Activated CD4-positive, alpha-beta memory T cell treated with anti-CD3 and anti-CD28 coated beads for 36 hours (primary cell): ENCODE data around the gene ZNF273. TPM values are rescaled to one million over a fixed set of nuclear protein-coding genes. Genes with fewer than 3 reads are reported as not detected.
"Not testable (repeated sequence)": the region's sequence is repeated elsewhere in the genome, so short reads cannot be mapped to it uniquely, and the experiment has no call there.

Experiments
- CTCF ChIA-PET: fragments of 350-600 bp; sonication (Branson Sonifier 250); formaldehyde crosslinking; loops from one replicate; lab custom pipeline; 2021; ENCODE audit warnings: antibody characterized with exemption, inconsistent platforms; lab: Charles Lee
- POLR2A ChIA-PET: fragments of 350-600 bp; sonication (Branson Sonifier 250); formaldehyde crosslinking; loops from one replicate; lab custom pipeline; 2021; ENCODE audit warnings: antibody characterized with exemption; lab: Charles Lee
- DNase-seq: peaks from one replicate; pipeline ENCODE4 v3.0.0-alpha.2; 2020
- H3K27ac Mint-ChIP-seq: one replicate; pipeline ENCODE4 v1.8.0; 2021; ENCODE audit warnings: mixed read lengths
- H3K27me3 Mint-ChIP-seq: one replicate; pipeline ENCODE4 v1.8.0; 2021; ENCODE audit warnings: mixed read lengths
- H3K36me3 Mint-ChIP-seq: one replicate; pipeline ENCODE4 v1.8.0; 2021; ENCODE audit warnings: mixed read lengths
- H3K4me1 Mint-ChIP-seq: one replicate; pipeline ENCODE4 v1.8.0; 2021; ENCODE audit warnings: low read depth, mixed read lengths
- H3K4me3 Mint-ChIP-seq: one replicate; pipeline ENCODE4 v1.8.0; 2021; ENCODE audit warnings: mild to moderate bottlenecking, mixed read lengths
- H3K9me3 Mint-ChIP-seq: one replicate; pipeline ENCODE4 v1.8.0; 2021; ENCODE audit warnings: mixed read lengths
- intact Hi-C: fragments of 100-400 bp; cut with micrococcal nuclease; formaldehyde crosslinking; loops from one replicate; pipeline ENCODE4 v1.15.1; 2023
- total RNA-seq, 2 experiments: library from RNA; stranded (reverse); gene quantifications; one replicate each; pipeline ENCODE4 v1.2.3, GENCODE V29; 2021

ZNF273 gene
- total RNA-seq, 2 experiments from 2014 or later, result 9.6 to 10.9 TPM

DNA sequence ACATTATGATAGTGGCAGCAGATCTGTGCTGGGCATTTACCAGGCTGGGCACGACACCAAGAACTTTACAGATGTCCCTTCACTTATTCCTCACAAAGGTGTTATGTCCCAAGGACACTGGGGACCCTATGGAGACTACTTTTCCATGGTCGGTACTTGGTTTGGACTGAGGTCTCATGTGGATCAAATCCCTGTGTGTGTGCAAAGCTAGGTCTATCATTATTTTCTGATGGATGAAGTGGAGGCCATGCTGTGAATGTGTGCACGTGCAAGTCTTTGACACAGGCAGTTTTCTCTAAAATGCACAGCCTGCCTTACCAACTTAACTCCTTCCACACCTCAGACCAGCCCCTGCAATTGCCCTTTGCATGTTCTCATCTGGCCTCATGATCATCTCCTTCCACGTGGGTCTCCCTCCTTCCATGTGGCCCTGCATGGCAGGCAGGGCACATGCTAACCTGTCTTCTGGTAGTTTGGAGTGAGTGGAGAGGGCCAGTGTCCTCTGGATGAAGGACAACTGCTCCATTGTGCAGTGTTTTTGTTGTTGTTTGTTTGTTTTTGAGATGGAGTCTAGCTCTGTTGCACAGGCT is 16.0 kb upstream of the ZNF273 start:
- Mint-ChIP-seq H3K4me3 (no peak overlapping the region), H3K9me3 (no peaks in the 10 kb centered on the region), H3K27ac (no peak overlapping the region), H3K4me1 (peaks cover 17% of the 10 kb centered on the region), H3K27me3 (peaks cover 58% of the 10 kb centered on the region), H3K36me3 (no peaks in the 10 kb centered on the region)
- CTCF ChIA-PET, result no interaction called here
- POLR2A ChIA-PET, result no interaction called here
- intact Hi-C loops, result loop anchor here (5.0 to 10.0 kb wide), 2 partner anchors 95 to 252 kb away; partner anchors contain the start of gene ZNF138
- no peak for DNase-seq

DNA sequence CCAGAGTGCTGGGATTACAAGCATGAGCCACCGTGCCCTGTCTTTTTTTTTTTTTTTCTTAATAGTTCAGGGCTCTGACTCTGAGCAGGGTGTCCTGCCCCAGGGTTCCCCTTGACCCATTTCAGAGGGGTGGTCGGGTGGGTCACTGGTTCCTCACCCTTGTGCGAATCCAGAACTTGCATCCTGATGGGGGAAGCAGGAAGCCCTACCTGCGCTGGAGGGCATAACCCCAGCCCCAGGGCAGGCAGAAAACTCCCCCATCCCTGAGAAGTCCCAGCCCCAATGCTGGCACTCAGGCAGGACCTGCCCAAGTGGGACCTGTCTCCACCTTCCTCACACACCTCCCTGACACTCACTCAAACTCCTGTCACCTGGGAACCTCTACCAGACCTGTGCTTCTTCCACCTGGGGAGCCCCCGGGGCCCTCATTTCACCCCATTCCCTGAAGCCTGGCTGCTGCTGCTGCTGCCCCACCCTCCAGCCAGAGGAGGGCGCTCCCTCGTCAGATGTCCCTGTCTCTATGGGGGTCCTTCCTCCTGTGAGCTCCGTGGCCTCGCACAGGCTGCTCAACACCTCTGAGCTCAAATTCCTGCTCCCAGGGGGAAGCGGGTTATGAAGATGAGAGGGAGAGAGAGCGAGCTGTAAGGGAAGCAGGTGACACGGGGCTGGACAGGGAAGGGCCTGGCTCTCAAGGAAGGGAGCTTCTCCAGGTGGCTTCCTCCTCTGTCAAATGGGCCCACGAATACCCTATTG is 15.1 kb upstream of the ZNF273 start:
- no peak overlapping the region for H3K27ac Mint-ChIP-seq
- H3K4me3 Mint-ChIP-seq, result peak overlapping the region; percentile 77
- H3K36me3 Mint-ChIP-seq, result no peaks in the 10 kb centered on the region
- ChIA-PET POLR2A (interaction anchor here (0.7 kb wide), 1 partner anchor 15 kb away, joined by 4 read pairs; the partner anchor contains the start of gene ZNF273), CTCF (interaction anchor here (0.6 to 1.1 kb wide), 5 partner anchors 9 to 414 kb away, joined by 3 to 4 read pairs (median 3); no protein-coding TSS in a partner anchor)
- peak; percentile 64 for DNase-seq
- H3K9me3 Mint-ChIP-seq, result no peaks in the 10 kb centered on the region
- intact Hi-C loops, result loop anchor here (2.0 to 10.0 kb wide), 3 partner anchors 59 to 253 kb away; partner anchors contain the start of gene ZNF138
- H3K27me3 Mint-ChIP-seq, result peaks cover 55% of the 10 kb centered on the region
- H3K4me1 Mint-ChIP-seq, result peaks cover 12% of the 10 kb centered on the region

DNA sequence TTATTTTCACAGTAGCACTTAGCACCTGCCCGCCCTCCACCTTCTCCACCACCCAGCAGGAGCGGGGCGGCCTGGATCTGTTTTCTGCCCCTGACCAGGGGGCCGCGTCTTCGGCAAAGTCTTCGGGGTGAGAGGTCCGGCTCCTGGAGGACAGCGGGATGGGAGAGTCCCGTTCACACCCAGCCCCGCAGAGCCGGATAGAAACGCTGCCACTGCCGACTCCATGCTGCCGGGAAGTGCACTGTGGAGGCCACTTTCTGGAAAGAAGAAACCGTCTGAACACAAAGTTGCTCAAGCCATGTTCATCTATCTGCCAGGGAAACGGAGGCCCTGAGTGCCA is 14.5 kb upstream of the ZNF273 start:
- Mint-ChIP-seq H3K27me3 (peaks cover 50% of the 10 kb centered on the region), H3K9me3 (no peaks in the 10 kb centered on the region), H3K4me3 (peak overlapping the region; percentile 77), H3K27ac (no peak overlapping the region), H3K36me3 (no peaks in the 10 kb centered on the region), H3K4me1 (peaks cover 12% of the 10 kb centered on the region)
- DNase-seq, result no peak
- CTCF ChIA-PET, result interaction anchor here (0.6 to 1.1 kb wide), 5 partner anchors 9 to 413 kb away, joined by 3 to 4 read pairs (median 3); no protein-coding TSS in a partner anchor
- POLR2A ChIA-PET, result no interaction called here
- intact Hi-C loops, result loop anchor here (2.0 to 10.0 kb wide), 3 partner anchors 58 to 254 kb away; partner anchors contain the start of gene ZNF138

DNA sequence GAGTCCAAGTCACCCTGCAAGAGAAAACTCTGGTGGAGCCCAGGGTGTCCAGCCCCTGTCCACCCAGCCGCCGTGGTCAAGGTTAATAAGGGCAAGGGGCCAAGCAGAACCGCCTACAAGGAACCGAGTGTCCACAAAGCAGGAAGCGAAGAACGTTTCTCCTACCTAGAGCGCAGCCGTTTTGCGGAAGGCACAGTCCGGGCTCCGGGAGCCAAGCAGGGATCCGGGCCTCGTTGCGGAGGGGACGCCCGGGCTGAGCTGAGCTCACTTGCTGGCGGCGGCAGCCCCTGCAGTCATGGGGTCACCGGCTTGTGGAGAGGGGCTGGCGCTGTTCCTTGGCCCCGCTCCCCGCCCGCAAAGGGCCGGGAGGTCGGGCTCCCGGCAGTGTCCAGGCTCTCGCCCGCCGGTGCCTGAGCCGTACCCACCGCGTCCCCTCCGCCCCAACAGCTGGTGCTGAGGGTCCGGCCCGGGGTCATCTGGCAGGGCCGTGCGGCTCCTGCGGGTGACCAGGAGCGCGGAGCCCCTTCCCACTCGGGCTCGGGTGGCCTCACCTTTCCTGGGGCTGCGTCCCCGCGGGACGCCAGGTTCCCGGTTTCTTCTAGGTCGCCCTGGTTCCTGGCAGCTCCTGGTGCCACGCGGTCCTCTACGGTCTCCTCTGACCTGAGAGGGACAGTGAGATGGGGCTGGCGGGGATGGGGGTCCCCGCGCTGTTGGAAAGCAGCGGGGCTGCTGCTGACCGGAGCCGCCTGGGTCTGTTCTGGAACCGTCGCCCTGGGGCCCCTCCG is 14.0 kb upstream of the ZNF273 start:
- intact Hi-C loops, result loop anchor here (2.0 to 10.0 kb wide), 3 partner anchors 58 to 254 kb away; partner anchors contain the start of gene ZNF138
- peak; percentile 24 for DNase-seq
- Mint-ChIP-seq H3K4me1 (peaks cover 12% of the 10 kb centered on the region), H3K27ac (no peak overlapping the region), H3K9me3 (no peaks in the 10 kb centered on the region), H3K36me3 (no peaks in the 10 kb centered on the region), H3K27me3 (peaks cover 46% of the 10 kb centered on the region), H3K4me3 (peak overlapping the region; percentile 77)
- POLR2A ChIA-PET, result no interaction called here
- CTCF ChIA-PET, result interaction anchor here (0.7 to 1.1 kb wide), 3 partner anchors 8 to 57 kb away, joined by 3 to 4 read pairs (median 4); no protein-coding TSS in a partner anchor

DNA sequence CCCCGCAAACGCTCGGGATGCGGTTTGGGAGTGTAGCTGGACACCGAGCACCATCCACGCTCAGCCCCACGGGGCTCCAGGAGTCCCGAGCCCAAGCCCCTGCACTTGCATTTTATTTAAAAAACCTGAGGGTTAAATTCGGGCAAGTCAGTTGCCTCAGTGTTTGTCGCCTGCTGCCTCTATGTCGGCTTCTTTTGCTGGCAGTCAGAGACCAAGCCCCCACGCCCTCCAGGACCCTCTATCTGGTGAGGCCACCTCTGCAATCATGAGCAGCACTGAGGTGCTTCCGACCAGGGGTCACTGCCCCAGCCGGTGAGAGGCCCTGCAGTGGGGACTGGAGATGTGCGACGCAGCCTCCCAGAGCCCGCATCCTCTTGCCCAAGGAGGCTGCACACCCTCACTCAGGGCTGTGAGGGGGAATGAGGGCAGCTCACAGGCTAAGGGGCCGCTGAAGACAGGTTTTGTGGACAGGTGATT is 13.3 kb upstream of the ZNF273 start:
- ChIA-PET CTCF (no interaction called here), POLR2A (interaction anchor here (1.1 kb wide), 1 partner anchor 14 kb away, joined by 3 read pairs; the partner anchor contains the start of gene ZNF273)
- H3K9me3 Mint-ChIP-seq, result no peaks in the 10 kb centered on the region
- intact Hi-C loops, result loop anchor here (2.0 to 10.0 kb wide), 3 partner anchors 57 to 255 kb away; partner anchors contain the start of gene ZNF138
- H3K36me3 Mint-ChIP-seq, result no peaks in the 10 kb centered on the region
- peaks cover 40% of the 10 kb centered on the region for H3K27me3 Mint-ChIP-seq
- no peak overlapping the region for H3K4me3 Mint-ChIP-seq
- no peak overlapping the region for H3K27ac Mint-ChIP-seq
- DNase-seq, result no peak
- peaks cover 12% of the 10 kb centered on the region for H3K4me1 Mint-ChIP-seq

DNA sequence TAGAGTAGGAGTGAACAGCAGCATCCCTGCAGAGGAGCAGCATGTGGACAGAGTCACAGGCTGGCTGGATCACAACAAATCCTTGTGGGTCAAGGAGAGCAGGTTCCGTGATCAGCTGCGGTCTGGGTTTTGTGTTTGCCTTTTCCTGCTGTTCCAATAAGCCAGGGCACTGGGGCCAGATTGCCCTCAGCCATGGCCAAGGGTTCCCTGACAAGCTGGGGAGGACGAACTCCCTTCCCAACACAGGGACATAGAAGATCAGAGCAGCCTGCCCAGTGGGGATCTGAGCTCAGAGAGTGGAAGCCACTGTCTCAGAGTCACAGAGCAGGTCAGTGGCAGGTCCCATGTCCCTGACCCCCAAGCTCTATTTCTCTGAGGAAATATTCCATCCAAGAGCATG is 12.8 kb upstream of the ZNF273 start:
- POLR2A ChIA-PET, result interaction anchor here (1.1 kb wide), 1 partner anchor 13 kb away, joined by 3 read pairs; the partner anchor contains the start of gene ZNF273
- intact Hi-C loops, result not testable (repeated sequence)

DNA sequence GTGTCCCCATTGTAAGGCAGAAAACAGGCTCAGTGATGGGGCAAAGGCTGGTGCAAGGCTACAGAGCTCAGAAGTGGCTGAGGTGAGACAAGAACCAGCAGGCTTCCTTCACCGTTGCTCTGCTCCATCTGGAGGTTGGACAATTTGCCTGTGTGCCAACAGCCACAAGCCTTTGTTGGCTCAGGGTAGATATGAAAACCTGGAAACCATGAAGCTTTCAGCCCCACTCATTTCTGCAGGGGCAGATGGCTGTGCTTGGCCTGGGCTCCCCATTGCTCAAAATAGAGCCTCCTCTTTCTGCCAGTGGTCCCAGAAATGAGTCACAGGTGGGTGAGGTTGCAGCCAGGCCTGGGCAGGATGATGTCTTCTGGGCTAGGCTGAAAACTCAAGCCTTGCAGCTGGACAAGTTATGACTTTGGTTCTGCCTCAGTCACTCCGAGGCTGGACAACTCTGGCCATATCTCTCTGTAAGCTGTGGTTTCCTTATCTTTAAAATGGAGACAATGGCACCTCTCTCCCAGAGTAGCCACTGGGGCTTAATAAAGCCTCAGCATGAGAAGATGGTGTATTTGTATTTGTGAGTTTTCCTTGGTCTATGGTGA is 12.2 kb upstream of the ZNF273 start:
- DNase-seq, result no peak
- no peak overlapping the region for H3K27ac Mint-ChIP-seq
- intact Hi-C loops, result no loop called here
- ChIA-PET POLR2A (interaction anchor here (1.0 to 1.1 kb wide), 2 partner anchors 12 to 96 kb away, joined by 3 read pairs; partner anchors contain the start of genes ZNF138 and ZNF273), CTCF (no interaction called here)
- H3K27me3 Mint-ChIP-seq, result peaks cover 34% of the 10 kb centered on the region
- H3K4me1 Mint-ChIP-seq, result peaks cover 12% of the 10 kb centered on the region
- no peaks in the 10 kb centered on the region for H3K36me3 Mint-ChIP-seq
- H3K9me3 Mint-ChIP-seq, result no peaks in the 10 kb centered on the region
- no peak overlapping the region for H3K4me3 Mint-ChIP-seq

More for the DNA sequence above, 12.8 kb upstream of the ZNF273 start:
- H3K27ac Mint-ChIP-seq, CTCF ChIA-PET, DNase-seq, H3K9me3 Mint-ChIP-seq, H3K36me3 Mint-ChIP-seq, H3K4me3 Mint-ChIP-seq: not testable (repeated sequence)
- Mint-ChIP-seq H3K27me3 (peaks cover 37% of the 10 kb centered on the region), H3K4me1 (peaks cover 12% of the 10 kb centered on the region)

DNA sequence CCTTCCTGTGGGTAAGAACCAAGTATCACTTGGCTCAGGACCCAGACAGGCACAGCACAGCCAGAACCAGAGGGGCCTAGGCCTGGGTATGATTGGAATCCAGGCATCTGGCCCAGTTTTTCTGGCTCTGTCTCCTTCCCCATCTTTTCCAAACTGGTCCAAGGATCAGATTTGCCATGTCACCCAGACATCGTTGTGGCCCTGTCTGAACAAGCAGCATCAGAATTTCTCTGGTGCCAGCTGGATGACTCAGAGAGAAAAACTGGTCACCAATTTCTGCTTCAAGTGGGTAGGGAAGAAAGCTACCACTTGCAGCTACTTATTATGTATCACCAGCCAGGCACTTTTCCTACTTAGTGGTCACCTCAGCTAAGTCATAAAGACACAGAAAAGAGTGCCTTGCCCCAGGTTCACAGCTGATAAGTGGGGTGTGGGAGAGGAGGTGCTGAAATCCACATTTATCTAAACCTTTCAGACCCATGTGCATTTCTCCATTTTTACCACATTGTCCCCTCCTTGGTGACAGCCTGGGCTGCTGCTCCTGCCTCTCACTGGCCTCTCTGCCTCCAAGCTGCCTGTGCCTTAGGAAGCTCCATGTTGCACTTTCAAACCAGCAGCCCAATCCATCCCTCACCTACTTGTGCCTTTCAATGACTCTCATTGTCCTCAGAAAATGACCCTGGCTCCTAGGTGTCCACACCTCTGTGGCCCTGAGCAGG is 11.6 kb upstream of the ZNF273 start:
- CTCF ChIA-PET, H3K36me3 Mint-ChIP-seq, intact Hi-C loops, H3K9me3 Mint-ChIP-seq, H3K27ac Mint-ChIP-seq, DNase-seq, H3K4me3 Mint-ChIP-seq: not testable (repeated sequence)
- POLR2A ChIA-PET, result interaction anchor here (1.0 kb wide), 1 partner anchor 97 kb away, joined by 3 read pairs; the partner anchor contains the start of gene ZNF138
- Mint-ChIP-seq H3K4me1 (peaks cover 12% of the 10 kb centered on the region), H3K27me3 (peaks cover 31% of the 10 kb centered on the region)

DNA sequence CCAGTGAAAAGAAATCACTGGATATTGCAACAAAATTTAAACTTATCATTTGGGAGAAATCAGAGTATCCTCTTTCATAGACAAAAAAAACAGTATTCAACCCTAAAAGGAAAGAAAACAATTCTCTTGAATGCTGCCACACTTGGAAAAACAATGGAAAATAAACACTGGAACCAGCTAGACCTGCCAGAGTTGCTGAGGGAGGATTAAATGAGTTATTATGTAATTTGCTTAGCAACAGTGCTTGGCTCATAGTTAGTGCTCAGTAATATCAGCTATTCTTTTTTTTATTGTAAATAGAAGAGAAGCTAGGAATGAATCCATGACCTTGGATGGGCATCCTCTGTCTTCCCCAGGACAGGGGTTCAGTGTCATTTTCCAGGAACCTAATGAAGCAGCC is 11.0 kb upstream of the ZNF273 start:
- CTCF ChIA-PET, result no interaction called here
- no peaks in the 10 kb centered on the region for H3K36me3 Mint-ChIP-seq

DNA sequence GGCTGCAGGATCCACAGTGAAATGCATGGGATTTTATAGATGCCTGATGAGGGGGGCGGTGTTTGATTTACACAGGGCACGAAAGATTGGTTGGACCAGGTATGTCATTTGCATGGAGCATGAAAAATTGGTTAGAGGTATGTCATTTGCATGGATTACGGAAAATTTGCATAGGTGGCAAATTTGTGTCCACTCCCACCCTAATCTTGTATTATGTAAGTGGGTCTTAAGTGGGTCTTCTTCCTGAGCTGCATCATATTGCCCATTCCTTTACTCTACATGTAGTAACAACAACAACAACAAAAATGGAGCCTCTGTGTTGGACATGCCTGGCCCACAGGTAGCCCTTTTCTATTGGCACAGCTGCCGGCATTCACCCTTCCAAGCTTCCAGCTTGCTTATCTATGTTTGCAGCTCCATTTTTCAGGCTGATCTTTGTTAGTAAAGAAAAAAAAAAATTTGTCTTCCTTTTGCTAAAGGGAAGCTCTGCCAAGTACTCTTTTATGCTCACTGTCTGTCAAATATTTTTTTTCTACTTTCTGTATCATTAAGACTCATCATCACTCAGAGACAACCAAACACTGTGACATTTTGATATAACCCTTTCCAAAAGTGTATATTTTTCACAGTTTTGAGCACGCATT is 10.3 kb upstream of the ZNF273 start:
- POLR2A ChIA-PET, result no interaction called here
- intact Hi-C loops, result no loop called here
- CTCF ChIA-PET, result no interaction called here

More for the DNA sequence above, 11.0 kb upstream of the ZNF273 start:
- Mint-ChIP-seq H3K27me3 (peaks cover 25% of the 10 kb centered on the region), H3K27ac (no peak overlapping the region), H3K4me1 (peaks cover 12% of the 10 kb centered on the region), H3K4me3 (no peak overlapping the region), H3K9me3 (no peaks in the 10 kb centered on the region)
- DNase-seq, result no peak
- POLR2A ChIA-PET, result no interaction called here
- intact Hi-C loops, result no loop called here

More for the DNA sequence above, 10.3 kb upstream of the ZNF273 start:
- Mint-ChIP-seq H3K27ac (no peak overlapping the region), H3K9me3 (no peaks in the 10 kb centered on the region), H3K27me3 (peaks cover 23% of the 10 kb centered on the region), H3K36me3 (no peaks in the 10 kb centered on the region), H3K4me1 (peaks cover 11% of the 10 kb centered on the region), H3K4me3 (no peak overlapping the region)
- no peak for DNase-seq
